IMR-90 (cell line): ENCODE measurements around the gene OR6C1.
"Not testable (repeated sequence)": the region's sequence is repeated elsewhere in the genome, so short reads cannot be mapped to it uniquely, and the experiment has no call there.

Experiments
- CEBPB ChIP-seq: IDR thresholded peaks from 2 replicates; pipeline ENCODE4 v1.6.1; 2012; ENCODE audit warnings: low read depth, low read length, improper control_type of control experiment
- CTCF ChIP-seq: conservative IDR thresholded peaks from 2 replicates; pipeline ENCODE4 v1.5.1; 2012; ENCODE audit warnings: mild to moderate bottlenecking, low read depth, low read length, improper control_type of control experiment
- FOS ChIP-seq: fragments of 150-350 bp; IDR thresholded peaks from 2 replicates; pipeline ENCODE4 v1.6.1; 2016; ENCODE audit warnings: low read depth, low read length
- POLR2A ChIP-seq: IDR thresholded peaks from 2 replicates; pipeline ENCODE4 v1.6.1; 2012; ENCODE audit warnings: mild to moderate bottlenecking, low read depth, low read length
- RAD21 ChIP-seq: IDR thresholded peaks from 2 replicates; pipeline ENCODE4 v1.6.1; 2012; ENCODE audit warnings: low read length, improper control_type of control experiment
- RFX5 ChIP-seq: IDR thresholded peaks from 2 replicates; pipeline ENCODE4 v1.8.0; 2012; ENCODE audit warnings: low read depth, mild to moderate bottlenecking, low read length, moderate library complexity
- USF2 ChIP-seq: fragments of 150-350 bp; IDR thresholded peaks from 2 replicates; pipeline ENCODE4 v1.6.1; 2017; ENCODE audit warnings: mild to moderate bottlenecking, antibody characterized with exemption, low read length, low read depth

- not testable (repeated sequence) for TF ChIP-seq CTCF, RAD21, POLR2A, FOS, USF2, CEBPB, RFX5
These were observed 41.2 kb downstream of the OR6C1 start for GRCh38 chr12:55355338-55355737.
